HepG2 (cell line): Measurements from ENCODE around the gene TMC8. TPM values are rescaled to one million over a fixed set of nuclear protein-coding genes. Genes with fewer than 3 reads are reported as not detected.

Experiments used
- JARID2 ChIP-seq: sonication (generic); formaldehyde crosslinking; IDR thresholded peaks from 2 replicates; pipeline ENCODE4 v1.8.1; 2023; ENCODE audit warnings: missing genetic modification reagents, inconsistent platforms; ENCODE audit not compliant: insufficient replicate concordance
- KLF9 ChIP-seq: IDR thresholded peaks from 2 replicates; pipeline ENCODE4 v1.6.1; 2016; ENCODE audit warnings: low read depth
- MLX ChIP-seq: IDR thresholded peaks from 2 replicates; pipeline ENCODE4 v1.6.1; 2016
- MTF1 ChIP-seq: sonication (generic); formaldehyde crosslinking; IDR thresholded peaks from 2 replicates; pipeline ENCODE4 v1.5.0; 2020; ENCODE audit warnings: missing genetic modification reagents
- PRPF4 ChIP-seq: fragments of 200-400 bp; formaldehyde crosslinking; IDR thresholded peaks from 2 replicates; pipeline ENCODE4 v1.6.1; 2016; ENCODE audit warnings: low read length, low read depth; ENCODE audit not compliant: poor library complexity, severe bottlenecking
- RFXANK ChIP-seq: IDR thresholded peaks from 2 replicates; pipeline ENCODE4 v1.6.1; 2016
- SRY ChIP-seq: sonication (generic); formaldehyde crosslinking; IDR thresholded peaks from 2 replicates; pipeline ENCODE4 v1.8.0; 2022; ENCODE audit warnings: mild to moderate bottlenecking, missing genetic modification reagents
- ZHX2 ChIP-seq, 2 experiments: sonication (generic) in 1 of 2; formaldehyde crosslinking in 1 of 2; IDR thresholded peaks; 2 replicates each; pipeline versions ENCODE4 v1.6.1 to v1.9.0; 2014 to 2022; ENCODE audit warnings: antibody characterized with exemption in 1 of 2, borderline replicate concordance in 1 of 2, inconsistent platforms in 1 of 2, low read depth in 1 of 2, missing genetic modification reagents in 1 of 2
- ZMYM4 ChIP-seq: sonication (generic); formaldehyde crosslinking; IDR thresholded peaks from 2 replicates; pipeline ENCODE4 v1.8.1; 2023; ENCODE audit warnings: mild to moderate bottlenecking, missing genetic modification reagents
- ZNF34 ChIP-seq: sonication (generic); formaldehyde crosslinking; IDR thresholded peaks from 2 replicates; pipeline ENCODE4 v1.4.0; 2020; ENCODE audit warnings: mild to moderate bottlenecking, missing genetic modification reagents, borderline replicate concordance
- ZNF468 ChIP-seq: sonication (generic); formaldehyde crosslinking; IDR thresholded peaks from 2 replicates; pipeline ENCODE4 v1.8.0; 2022; ENCODE audit warnings: mild to moderate bottlenecking, moderate library complexity, missing genetic modification reagents
- polyA plus RNA-seq, 8 experiments: library from polyadenylated mRNA; depleted of rRNA in 3 of 8; stranded (reverse) in 7 of 8; unstranded in 1 of 8; fragments of >200 nt; fragmentation: Illumina TruSeq in 4 of 8; extraction: Trizol in 4 of 8; gene quantifications; 2 replicates each; pipeline versions ENCODE4 v1.2.1 to v1.2.3, GENCODE V29; 2011 to 2016; ENCODE audit warnings: low read depth in 4 of 8, missing spikeins in 1 of 8, mixed read lengths in 1 of 8; ENCODE audit not compliant: insufficient read depth in 1 of 8
- total RNA-seq, 5 experiments: library from RNA; depleted of rRNA; stranded (reverse); fragments of >200 nt; fragmentation: Illumina TruSeq; extraction: Trizol; gene quantifications; 2 replicates each; pipeline ENCODE4 v1.2.3, GENCODE V29; 2016; ENCODE audit warnings: low read depth in 1 of 5
- TF ChIP-seq, protein P1 (sequence below): sonication (generic); formaldehyde crosslinking; IDR thresholded peaks from 2 replicates; pipeline ENCODE4 v1.9.0; 2022; ENCODE audit warnings: missing genetic modification reagents, mild to moderate bottlenecking, borderline replicate concordance
- TF ChIP-seq, protein P2 (sequence below): IDR thresholded peaks from 2 replicates; pipeline ENCODE4 v1.6.1; 2012; ENCODE audit warnings: low read length, improper control_type of control experiment
- TF ChIP-seq, protein P3 (sequence below): sonication (generic); formaldehyde crosslinking; IDR thresholded peaks from 2 replicates; pipeline ENCODE4 v1.5.1; 2020; ENCODE audit warnings: missing genetic modification reagents, mild to moderate bottlenecking, borderline replicate concordance

Gene TMC8
- total and polyA plus RNA-seq, 2 of the 13 experiments (the other 11 are each of a cell fraction or from before 2014, with no cell fraction given) = 0.53 to 7.8 TPM

GRCh38 chr17:78133971-78134898 is 3.7 kb downstream of the TMC8 start (continued):
- TF ChIP-seq, protein P1, sequence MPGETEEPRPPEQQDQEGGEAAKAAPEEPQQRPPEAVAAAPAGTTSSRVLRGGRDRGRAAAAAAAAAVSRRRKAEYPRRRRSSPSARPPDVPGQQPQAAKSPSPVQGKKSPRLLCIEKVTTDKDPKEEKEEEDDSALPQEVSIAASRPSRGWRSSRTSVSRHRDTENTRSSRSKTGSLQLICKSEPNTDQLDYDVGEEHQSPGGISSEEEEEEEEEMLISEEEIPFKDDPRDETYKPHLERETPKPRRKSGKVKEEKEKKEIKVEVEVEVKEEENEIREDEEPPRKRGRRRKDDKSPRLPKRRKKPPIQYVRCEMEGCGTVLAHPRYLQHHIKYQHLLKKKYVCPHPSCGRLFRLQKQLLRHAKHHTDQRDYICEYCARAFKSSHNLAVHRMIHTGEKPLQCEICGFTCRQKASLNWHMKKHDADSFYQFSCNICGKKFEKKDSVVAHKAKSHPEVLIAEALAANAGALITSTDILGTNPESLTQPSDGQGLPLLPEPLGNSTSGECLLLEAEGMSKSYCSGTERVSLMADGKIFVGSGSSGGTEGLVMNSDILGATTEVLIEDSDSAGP (CRISPR knock-in tag) = peak; percentile 67; the same call in 1 of the 2 replicates
- TF ChIP-seq ZNF34 (CRISPR knock-in tag) = no peak
- TF ChIP-seq PRPF4 = no peak
- TF ChIP-seq ZNF468 (CRISPR knock-in tag) = no peak
- TF ChIP-seq MLX (CRISPR knock-in tag) = no peak
- no peak for TF ChIP-seq KLF9
- TF ChIP-seq, protein P2, sequence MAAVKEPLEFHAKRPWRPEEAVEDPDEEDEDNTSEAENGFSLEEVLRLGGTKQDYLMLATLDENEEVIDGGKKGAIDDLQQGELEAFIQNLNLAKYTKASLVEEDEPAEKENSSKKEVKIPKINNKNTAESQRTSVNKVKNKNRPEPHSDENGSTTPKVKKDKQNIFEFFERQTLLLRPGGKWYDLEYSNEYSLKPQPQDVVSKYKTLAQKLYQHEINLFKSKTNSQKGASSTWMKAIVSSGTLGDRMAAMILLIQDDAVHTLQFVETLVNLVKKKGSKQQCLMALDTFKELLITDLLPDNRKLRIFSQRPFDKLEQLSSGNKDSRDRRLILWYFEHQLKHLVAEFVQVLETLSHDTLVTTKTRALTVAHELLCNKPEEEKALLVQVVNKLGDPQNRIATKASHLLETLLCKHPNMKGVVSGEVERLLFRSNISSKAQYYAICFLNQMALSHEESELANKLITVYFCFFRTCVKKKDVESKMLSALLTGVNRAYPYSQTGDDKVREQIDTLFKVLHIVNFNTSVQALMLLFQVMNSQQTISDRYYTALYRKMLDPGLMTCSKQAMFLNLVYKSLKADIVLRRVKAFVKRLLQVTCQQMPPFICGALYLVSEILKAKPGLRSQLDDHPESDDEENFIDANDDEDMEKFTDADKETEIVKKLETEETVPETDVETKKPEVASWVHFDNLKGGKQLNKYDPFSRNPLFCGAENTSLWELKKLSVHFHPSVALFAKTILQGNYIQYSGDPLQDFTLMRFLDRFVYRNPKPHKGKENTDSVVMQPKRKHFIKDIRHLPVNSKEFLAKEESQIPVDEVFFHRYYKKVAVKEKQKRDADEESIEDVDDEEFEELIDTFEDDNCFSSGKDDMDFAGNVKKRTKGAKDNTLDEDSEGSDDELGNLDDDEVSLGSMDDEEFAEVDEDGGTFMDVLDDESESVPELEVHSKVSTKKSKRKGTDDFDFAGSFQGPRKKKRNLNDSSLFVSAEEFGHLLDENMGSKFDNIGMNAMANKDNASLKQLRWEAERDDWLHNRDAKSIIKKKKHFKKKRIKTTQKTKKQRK = no peak
- TF ChIP-seq, protein P3, sequence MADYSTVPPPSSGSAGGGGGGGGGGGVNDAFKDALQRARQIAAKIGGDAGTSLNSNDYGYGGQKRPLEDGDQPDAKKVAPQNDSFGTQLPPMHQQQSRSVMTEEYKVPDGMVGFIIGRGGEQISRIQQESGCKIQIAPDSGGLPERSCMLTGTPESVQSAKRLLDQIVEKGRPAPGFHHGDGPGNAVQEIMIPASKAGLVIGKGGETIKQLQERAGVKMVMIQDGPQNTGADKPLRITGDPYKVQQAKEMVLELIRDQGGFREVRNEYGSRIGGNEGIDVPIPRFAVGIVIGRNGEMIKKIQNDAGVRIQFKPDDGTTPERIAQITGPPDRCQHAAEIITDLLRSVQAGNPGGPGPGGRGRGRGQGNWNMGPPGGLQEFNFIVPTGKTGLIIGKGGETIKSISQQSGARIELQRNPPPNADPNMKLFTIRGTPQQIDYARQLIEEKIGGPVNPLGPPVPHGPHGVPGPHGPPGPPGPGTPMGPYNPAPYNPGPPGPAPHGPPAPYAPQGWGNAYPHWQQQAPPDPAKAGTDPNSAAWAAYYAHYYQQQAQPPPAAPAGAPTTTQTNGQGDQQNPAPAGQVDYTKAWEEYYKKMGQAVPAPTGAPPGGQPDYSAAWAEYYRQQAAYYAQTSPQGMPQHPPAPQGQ (CRISPR knock-in tag) = no peak
- TF ChIP-seq MTF1 = no peak
- TF ChIP-seq JARID2 (CRISPR knock-in tag) = no peak
- TF ChIP-seq ZHX2 (IDR thresholded peaks at IDR 0.05; ENCODE audit: low read depth) = no peak
- no peak for TF ChIP-seq ZHX2 (CRISPR knock-in tag; IDR thresholded peaks at IDR 0.05; ENCODE audit: borderline replicate concordance)
- no peak for TF ChIP-seq ZMYM4 (CRISPR knock-in tag)
- no peak; the same call in 1 of the 2 replicates for TF ChIP-seq RFXANK (CRISPR knock-in tag)
- no peak for TF ChIP-seq SRY (CRISPR knock-in tag)
